Small intestine (tissue), 16 donors: Measurements from ENCODE around the gene AGO1. TPM values are rescaled to one million over a fixed set of nuclear protein-coding genes. Genes with fewer than 3 reads are reported as not detected.

Experiments used
- DNase-seq, 2 donors: peaks; one replicate each; pipeline versions ENCODE4 v3.0.0 to v3.0.0-alpha.2; 2013
- FAIRE-seq: peaks from 2 replicates; lab custom pipeline; 2012; peaks lifted over from hg19 to GRCh38; lab: Jason Lieb, UNC
- H3K27ac ChIP-seq, 3 donors: one replicate each; pipeline ENCODE4 v1.5.1; 2013; ENCODE audit warnings: low read length in 2 of 3, mild to moderate bottlenecking in 2 of 3, control low read depth in 1 of 3, inconsistent platforms in 1 of 3, low read depth in 1 of 3, moderate library complexity in 1 of 3
- H3K27me3 ChIP-seq, 3 donors: one replicate each; pipeline ENCODE4 v1.6.1; 2013; ENCODE audit warnings: low read length in 3 of 3, inconsistent platforms in 1 of 3; ENCODE audit not compliant: control insufficient read depth in 3 of 3, insufficient read depth in 3 of 3
- H3K36me3 ChIP-seq, 3 donors: one replicate each; pipeline ENCODE4 v1.6.1; 2013; ENCODE audit warnings: low read length in 3 of 3, inconsistent platforms in 1 of 3, low read depth in 1 of 3, mild to moderate bottlenecking in 1 of 3, moderate library complexity in 1 of 3; ENCODE audit not compliant: control insufficient read depth in 3 of 3, insufficient read depth in 2 of 3
- H3K4me1 ChIP-seq, 3 donors: one replicate each; pipeline ENCODE4 v1.6.1; 2013; ENCODE audit warnings: low read length in 2 of 3, inconsistent platforms in 1 of 3, low read depth in 1 of 3, mild to moderate bottlenecking in 1 of 3, moderate library complexity in 1 of 3; ENCODE audit not compliant: control insufficient read depth in 3 of 3, insufficient read depth in 2 of 3
- H3K4me3 ChIP-seq, 3 donors: one replicate each; pipeline ENCODE4 v1.5.1; 2013; ENCODE audit warnings: low read length in 3 of 3, control low read depth in 1 of 3, inconsistent platforms in 1 of 3, low read depth in 1 of 3, mild to moderate bottlenecking in 1 of 3, moderate library complexity in 1 of 3
- H3K9me3 ChIP-seq, 2 donors: one replicate each; pipeline ENCODE4 v1.6.1; 2013; ENCODE audit warnings: low read depth in 1 of 2, low read length in 1 of 2; ENCODE audit not compliant: control insufficient read depth in 2 of 2, insufficient read depth in 1 of 2
- WGBS, 3 donors: extraction: QIAGEN DNeasy Blood & Tissue Kit; methylation state at CpG; one replicate each; pipeline ENCODE4 v1.1.7; 2013; 5-methylcytosine and 5-hydroxymethylcytosine counted together
- long read RNA-seq, 10 donors: transcript quantifications; one replicate each; lab custom pipeline, GENCODE V29; 2026
- polyA plus RNA-seq, 4 donors: library from polyadenylated mRNA; stranded (reverse) in 3 of 4; unstranded in 1 of 4; fragments of 200-250 nt in 3 of 4; fragments of 120-200 nt in 1 of 4; gene quantifications; one replicate each; pipeline versions ENCODE4 v1.2.1 to v1.2.3, GENCODE V29; 2013
- donor health status: healthy with polysubstance abuse.
- donor health status: control.
- donor health status: control.
- donor health status: Bipolar disorder and iron deficiency.
- donor health status: healthy.

Gene AGO1
- 10 to 100 TPM in 1 of 4 donors, 1 to 10 TPM in 3; 2.4 to 16.8 (median 7.0) TPM for polyA plus RNA-seq
- long read RNA-seq, donor 1: 0 reads
- long read RNA-seq, donor 2, full-length matches to known transcripts: 1 of 1 reads
- long read RNA-seq, donor 2, partial matches to known transcripts: 0 of 1 reads
- long read RNA-seq, donor 2, other reads (novel, unspliced or antisense): 0 of 1 reads
- long read RNA-seq, donor 3, full-length matches to known transcripts: 1 of 1 reads
- long read RNA-seq, donor 3, partial matches to known transcripts: 0 of 1 reads
- long read RNA-seq, donor 3, other reads (novel, unspliced or antisense): 0 of 1 reads
- long read RNA-seq, donor 4: 0 reads
- long read RNA-seq, donor 5: 0 reads
- long read RNA-seq, donor 6: 0 reads
- long read RNA-seq, donor 7: 0 reads
- long read RNA-seq, donor 8: 0 reads
- long read RNA-seq, donor 9: 0 reads
- long read RNA-seq, donor 10, full-length matches to known transcripts: 3 of 3 reads
- long read RNA-seq, donor 10, partial matches to known transcripts: 0 of 3 reads
- long read RNA-seq, donor 10, other reads (novel, unspliced or antisense): 0 of 3 reads

DNA sequence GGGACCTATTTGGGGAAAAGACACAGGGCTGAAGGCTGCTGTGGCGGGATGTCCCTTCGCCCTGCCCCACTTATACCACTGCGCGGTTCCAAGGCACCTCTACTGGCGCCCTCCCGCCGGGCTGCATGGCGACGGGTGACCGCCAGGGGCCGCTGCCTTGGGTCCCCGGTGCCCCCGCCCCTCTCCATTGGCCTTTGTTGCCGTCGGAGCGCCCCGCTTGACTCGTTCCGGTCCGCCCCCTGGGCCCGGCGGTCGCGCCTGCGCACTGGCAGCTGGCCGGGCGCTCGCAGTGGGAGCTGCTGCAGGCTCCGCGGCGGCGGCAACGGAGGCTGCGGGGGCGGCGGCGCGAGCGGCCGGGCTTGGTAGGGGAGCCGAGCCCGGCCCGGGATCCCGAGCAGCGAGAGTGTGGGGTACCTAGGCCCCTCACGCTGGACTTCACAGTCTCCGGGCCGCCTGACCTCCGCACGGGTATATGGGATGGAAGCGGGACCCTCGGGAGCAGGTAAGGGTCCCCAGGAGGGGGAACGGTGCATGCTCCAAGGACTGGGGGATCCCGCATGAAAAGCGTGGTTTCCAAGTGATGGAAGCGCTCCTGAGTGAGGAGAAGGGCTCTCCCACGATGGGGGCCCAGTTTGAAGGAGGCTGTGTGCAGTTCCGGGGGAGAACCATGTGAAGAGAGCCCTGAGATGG lies at the start of gene AGO1:
Gene AGO1 (plus strand): TSS at position 265 of the 690 bp plus-strand sequence. CDS start 213 bp downstream, at position 478.
- 1 to 2% (median 1%) methylated on average over 46 to 58 of the region's 58 CpGs for WGBS, 3 donors
- Histone ChIP-seq H3K27me3 (no peaks in the 10 kb centered on the region), H3K4me1 (peaks cover 14 to 35% (median 22%) of the 10 kb centered on the region in 3 donors)

DNA sequence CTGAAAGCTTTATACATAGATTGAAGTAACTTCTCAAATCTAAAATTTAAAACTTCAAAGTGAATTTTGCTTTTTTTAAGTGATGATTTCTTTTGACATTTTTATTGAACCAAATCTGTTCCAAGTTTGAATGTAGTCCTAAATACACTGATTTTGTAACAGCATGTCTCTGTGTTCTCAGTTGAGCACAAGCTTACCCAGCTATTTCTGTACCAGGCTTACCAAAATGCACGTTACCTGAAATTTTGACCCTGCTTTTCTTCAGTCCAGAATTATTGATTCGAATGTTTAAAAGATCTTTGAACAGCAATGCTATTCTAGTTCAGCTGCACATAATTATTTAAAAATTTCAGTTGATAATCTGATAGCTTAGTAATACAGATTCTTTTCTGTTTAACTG lies 49.6 kb upstream of the AGO1 start:
- Histone ChIP-seq H3K27me3 (no peaks in the 10 kb centered on the region), H3K27ac (no peak overlapping the region), H3K36me3 (peaks cover 6 to 41% (median 9%) of the 10 kb centered on the region in 3 donors), H3K9me3 (peaks cover 0 to 3% of the 10 kb centered on the region in 2 donors), H3K4me3 (no peak overlapping the region), H3K4me1 (no peaks in the 10 kb centered on the region)
- WGBS, 3 donors: 93 to 95% (median 93%) methylated on average over 2 of the region's 2 CpGs
- FAIRE-seq: no peak
- DNase-seq: no peak

More for the DNA sequence above, at the start of gene AGO1:
- no peak for FAIRE-seq
- H3K9me3 ChIP-seq: no peaks in the 10 kb centered on the region
- H3K36me3 ChIP-seq: no peaks in the 10 kb centered on the region
- peak; percentile 93 to 96 for DNase-seq
- peak within 1 kb of the TSS; percentile 82 to 91 (median 86) for H3K27ac ChIP-seq
- H3K4me3 ChIP-seq: peak within 1 kb of the TSS; percentile 97 to 100 (median 100)

DNA sequence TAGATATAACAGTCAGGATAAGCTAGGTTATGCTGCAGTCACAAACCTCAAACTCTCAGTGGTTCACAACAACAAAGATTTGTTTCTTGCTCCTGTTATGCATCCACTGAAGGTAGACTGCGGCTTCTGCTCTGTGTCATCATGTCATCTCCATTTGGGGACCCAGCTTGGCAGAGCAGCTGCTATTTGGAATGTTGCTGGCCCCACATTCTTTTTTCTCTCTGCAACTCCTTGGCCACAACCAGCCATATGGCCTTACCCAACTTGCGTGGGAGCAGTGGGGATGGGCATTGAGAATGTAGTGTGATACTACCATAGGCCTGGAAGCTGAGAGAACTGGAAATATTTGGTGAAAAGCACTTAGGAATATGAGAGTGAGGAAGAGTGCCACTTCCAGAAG lies 48.8 kb upstream of the AGO1 start:
- Histone ChIP-seq H3K27me3 (no peaks in the 10 kb centered on the region), H3K9me3 (peaks cover 0 to 3% of the 10 kb centered on the region in 2 donors), H3K27ac (no peak overlapping the region), H3K36me3 (peaks cover 5 to 42% (median 7%) of the 10 kb centered on the region in 3 donors), H3K4me1 (no peaks in the 10 kb centered on the region), H3K4me3 (no peak overlapping the region)
- FAIRE-seq: no peak
- DNase-seq: no peak
- 94 to 98% (median 98%) methylated on average over 2 of the region's 2 CpGs for WGBS, 3 donors

DNA sequence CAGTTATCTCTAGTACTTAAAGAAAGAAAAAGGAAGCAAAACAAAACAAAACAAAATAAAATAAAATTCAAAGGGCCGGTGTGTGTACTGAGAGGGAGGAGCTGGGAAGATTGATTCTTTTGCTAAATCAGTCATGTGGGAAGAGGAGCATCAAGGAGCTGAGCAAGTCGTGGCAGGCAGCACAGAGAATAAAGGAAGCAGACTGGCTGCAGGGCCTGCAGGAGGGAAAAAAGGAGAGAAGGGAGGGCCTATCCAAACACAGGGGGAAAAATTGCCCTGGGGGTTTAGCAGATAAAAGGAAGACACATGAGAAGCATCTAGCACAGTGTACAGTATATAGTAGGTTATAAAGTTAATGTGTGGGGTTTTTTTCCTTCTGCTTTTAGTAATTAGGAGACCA lies 47.6 kb upstream of the AGO1 start:
- no peak for FAIRE-seq
- WGBS, 3 donors: 61 to 83% (median 78%) methylated on average over 2 of the region's 2 CpGs
- Histone ChIP-seq H3K36me3 (peaks cover 5 to 35% (median 7%) of the 10 kb centered on the region in 3 donors), H3K4me3 (no peak overlapping the region), H3K4me1 (no peaks in the 10 kb centered on the region), H3K27me3 (no peaks in the 10 kb centered on the region), H3K9me3 (peaks cover 0 to 3% of the 10 kb centered on the region in 2 donors), H3K27ac (no peak overlapping the region)
- DNase-seq: no peak

DNA sequence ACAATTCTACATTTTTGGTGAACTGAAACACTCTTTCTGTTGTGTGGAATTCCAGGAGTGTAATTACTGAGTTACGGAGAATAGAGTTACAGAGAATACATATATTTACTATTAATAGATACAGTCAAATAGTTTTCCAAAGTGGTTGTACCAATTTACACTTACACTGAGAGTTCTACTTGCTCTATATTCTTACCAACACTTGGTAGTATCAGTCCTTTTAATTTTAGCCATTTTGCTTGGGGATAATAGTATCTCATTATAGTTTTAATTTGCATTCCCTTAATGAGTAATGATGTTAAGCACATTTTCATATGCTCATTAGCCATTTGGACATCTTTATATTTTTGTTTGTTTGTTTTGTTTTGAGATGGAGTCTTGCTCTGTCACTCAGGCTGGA lies 46.3 kb upstream of the AGO1 start:
- Histone ChIP-seq H3K9me3 (peaks cover 0 to 3% of the 10 kb centered on the region in 2 donors), H3K27ac (no peak overlapping the region), H3K27me3 (no peaks in the 10 kb centered on the region), H3K4me1 (no peaks in the 10 kb centered on the region), H3K36me3 (peaks cover 5 to 37% (median 10%) of the 10 kb centered on the region in 3 donors), H3K4me3 (no peak overlapping the region)
- FAIRE-seq (no peak), DNase-seq (no peak)
- WGBS, 3 donors: 96 to 100% (median 98%) methylated on average over 1 of the region's 1 CpG

DNA sequence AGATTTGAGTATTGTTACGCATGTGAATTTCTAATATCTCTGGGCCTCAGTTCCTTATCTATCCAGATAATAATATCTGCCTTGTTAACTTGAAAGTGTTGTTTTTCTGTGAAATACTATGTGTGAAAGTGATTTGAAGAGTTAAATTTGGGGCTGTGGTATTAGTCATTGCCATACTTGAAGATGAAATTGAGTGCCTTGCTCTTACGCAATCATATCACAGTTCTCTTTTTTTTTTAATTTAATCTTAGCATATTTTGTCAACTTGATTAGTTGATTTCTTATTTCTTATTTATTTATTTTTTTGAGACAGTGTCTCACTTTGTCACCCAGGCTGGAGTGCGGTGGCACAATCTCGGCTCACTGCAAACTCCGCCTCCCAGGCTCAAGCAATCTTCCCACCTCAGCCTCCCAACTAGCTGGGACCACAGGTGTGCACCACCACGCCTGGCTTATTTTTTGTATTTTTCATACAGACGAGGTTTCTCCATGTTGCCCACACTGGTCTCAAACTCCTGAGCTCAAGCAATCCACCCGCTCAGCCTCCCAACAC lies 44.2 kb upstream of the AGO1 start:
- Histone ChIP-seq H3K4me3 (no peak overlapping the region), H3K9me3 (peaks cover 0 to 3% of the 10 kb centered on the region in 2 donors), H3K27ac (no peak overlapping the region), H3K27me3 (no peaks in the 10 kb centered on the region), H3K4me1 (no peaks in the 10 kb centered on the region), H3K36me3 (peaks cover 3 to 49% (median 8%) of the 10 kb centered on the region in 3 donors)
- 94 to 98% (median 96%) methylated on average over 8 of the region's 8 CpGs for WGBS, 3 donors
- no peak for FAIRE-seq
- no peak for DNase-seq

DNA sequence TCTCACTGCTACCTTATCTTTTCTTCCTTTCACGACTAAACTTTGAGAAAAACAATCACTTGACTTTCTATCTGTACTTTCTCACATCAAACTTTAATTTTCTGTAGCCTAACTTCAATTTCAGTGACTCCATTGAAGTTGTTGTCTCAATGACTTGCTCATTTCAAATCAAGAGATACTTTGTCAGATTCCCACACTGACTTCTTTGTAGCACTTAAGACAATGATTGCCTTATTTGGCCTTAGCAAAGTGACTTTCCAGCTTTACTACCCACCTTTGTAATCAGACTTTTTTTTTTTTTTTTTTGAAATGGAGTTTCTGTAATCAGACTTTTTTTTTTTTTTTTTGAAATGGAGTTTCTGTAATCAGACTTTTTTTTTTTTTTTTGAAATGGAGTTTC lies 38.2 kb upstream of the AGO1 start:
- FAIRE-seq (no peak), DNase-seq (peak in 1 of 2 donors; percentile 16)
- no peaks in the 10 kb centered on the region for H3K4me1 ChIP-seq
- peaks cover 0 to 22% (median 6%) of the 10 kb centered on the region in 3 donors for H3K36me3 ChIP-seq
- no peaks in the 10 kb centered on the region for H3K27me3 ChIP-seq
- 52 to 71% (median 65%) methylated on average over 1 of the region's 1 CpG for WGBS, 3 donors
- H3K9me3 ChIP-seq: no peaks in the 10 kb centered on the region
- no peak overlapping the region for H3K4me3 ChIP-seq
- H3K27ac ChIP-seq: peak overlapping the region in 1 of 3 donors; percentile 21

DNA sequence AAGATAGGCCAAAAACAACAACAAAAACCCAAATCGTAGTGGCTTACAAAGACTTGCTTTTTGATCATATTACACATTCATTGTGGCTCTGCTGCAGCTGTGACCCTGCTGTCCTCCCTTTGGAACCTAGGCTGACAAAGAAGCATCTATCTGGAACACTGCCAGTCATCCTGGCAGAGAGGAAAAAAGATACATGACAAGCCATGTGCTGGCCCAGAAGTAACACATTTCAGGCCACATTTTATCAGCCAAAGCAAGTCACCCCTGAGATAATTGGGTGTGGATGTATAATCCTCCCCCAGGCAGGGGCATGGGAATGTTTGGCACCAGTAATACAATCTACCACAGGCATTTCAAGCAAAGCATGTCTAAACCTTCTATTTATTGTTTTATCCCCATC lies 37.2 kb upstream of the AGO1 start:
- Histone ChIP-seq H3K4me1 (no peaks in the 10 kb centered on the region), H3K27me3 (no peaks in the 10 kb centered on the region), H3K36me3 (peaks cover 0 to 23% (median 9%) of the 10 kb centered on the region in 3 donors), H3K9me3 (no peaks in the 10 kb centered on the region), H3K4me3 (no peak overlapping the region), H3K27ac (no peak overlapping the region)
- no peak for DNase-seq
- WGBS, 3 donors: 66 to 85% (median 82%) methylated on average over 1 of the region's 1 CpG
- FAIRE-seq: no peak
